Measurements from ENCODE around the gene TTC39B. TPM values are rescaled to one million over a fixed set of nuclear protein-coding genes. Genes with fewer than 3 reads are reported as not detected.

TTC39B gene
- polyA plus RNA-seq, 1 experiment = 11.4 TPM

- TF ChIP-seq CTCF (IDR thresholded peaks at IDR 0.05; ENCODE audit: low read depth, low read length) = no peak
- H3K9me3 ChIP-seq (ENCODE audit: control insufficient read depth, insufficient read depth, low read length) = no peaks in the 10 kb centered on the region; the same call in 1 of the 2 replicates
- CTCF ChIA-PET = interaction anchor here (0.7 to 2.2 kb wide), 4 partner anchors 9 to 83 kb away, joined by 4 to 10 read pairs (median 6); no protein-coding TSS in a partner anchor
- POLR2A ChIA-PET = no interaction called here
- H3K27ac ChIP-seq (ENCODE audit: low read depth, low read length) = no peak overlapping the region
- H3K27me3 ChIP-seq (ENCODE audit: control insufficient read depth, insufficient read depth, low read length) = no peaks in the 10 kb centered on the region
- DNase-seq (ENCODE audit: low read depth, low spot score) = no peak
- H3K4me3 ChIP-seq (ENCODE audit: low read depth, low read length) = no peak overlapping the region
Observed at GRCh38 chr9:15287309-15287708, 19.7 kb downstream of the TTC39B start.

GRCh38 chr9:15286161-15286821, 20.7 kb downstream of the TTC39B start:
- H3K27me3 ChIP-seq (ENCODE audit: control insufficient read depth, insufficient read depth, low read length) = no peaks in the 10 kb centered on the region
- no peak overlapping the region for H3K4me3 ChIP-seq (ENCODE audit: low read depth, low read length)
- ChIA-PET CTCF (interaction anchor here (2.2 kb wide), 1 partner anchor 8 kb away, joined by 10 read pairs; no protein-coding TSS in a partner anchor), POLR2A (no interaction called here)
- DNase-seq (ENCODE audit: low read depth, low spot score) = no peak
- H3K9me3 ChIP-seq (ENCODE audit: control insufficient read depth, insufficient read depth, low read length) = no peaks in the 10 kb centered on the region; the same call in 1 of the 2 replicates
- H3K27ac ChIP-seq (ENCODE audit: low read depth, low read length) = no peak overlapping the region
- no peak for TF ChIP-seq CTCF (IDR thresholded peaks at IDR 0.05; ENCODE audit: low read depth, low read length)

DNA sequence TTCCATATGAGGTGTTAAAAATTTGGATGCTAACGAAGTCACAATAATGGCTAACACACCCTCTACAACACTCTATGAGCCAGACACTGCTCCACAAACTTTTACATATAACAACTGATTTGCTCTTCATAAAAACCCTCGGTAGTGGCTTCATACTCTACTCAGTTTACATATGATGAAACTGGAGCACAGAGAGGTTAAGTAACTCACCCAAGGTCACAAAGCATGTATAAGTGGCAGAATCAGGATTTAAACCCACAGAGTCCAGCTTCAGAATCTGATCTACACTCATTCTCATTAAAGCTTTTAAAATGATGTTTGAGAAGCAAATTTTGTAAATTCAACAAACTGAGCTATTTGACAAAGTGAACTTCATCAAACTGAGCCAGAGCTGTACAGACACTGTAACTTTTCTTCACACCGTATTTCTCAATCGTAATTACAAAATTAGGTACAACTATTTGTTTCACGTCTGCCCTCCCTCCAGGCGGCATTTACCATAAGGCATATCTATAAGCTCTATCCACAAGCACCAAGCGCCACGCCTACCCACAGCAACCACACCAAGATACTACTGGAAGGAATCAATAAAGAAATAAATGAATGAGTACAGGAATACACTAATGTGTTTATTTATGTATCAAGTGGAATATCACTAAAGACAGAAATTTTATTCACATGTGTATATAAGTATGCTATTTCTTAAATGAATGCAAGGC, 24.3 kb downstream of the TTC39B start:
- TF ChIP-seq CTCF (IDR thresholded peaks at IDR 0.05; ENCODE audit: low read depth, low read length) = no peak
- DNase-seq (ENCODE audit: low read depth, low spot score) = no peak
- ChIA-PET POLR2A (no interaction called here), CTCF (interaction anchor here (0.6 kb wide), 1 partner anchor 138 kb away, joined by 3 read pairs; no protein-coding TSS in a partner anchor)
- H3K27ac ChIP-seq (ENCODE audit: low read depth, low read length) = no peak overlapping the region
- no peak overlapping the region for H3K4me3 ChIP-seq (ENCODE audit: low read depth, low read length)
- no peaks in the 10 kb centered on the region for H3K27me3 ChIP-seq (ENCODE audit: control insufficient read depth, insufficient read depth, low read length)
- H3K9me3 ChIP-seq (ENCODE audit: control insufficient read depth, insufficient read depth, low read length) = no peaks in the 10 kb centered on the region; the same call in 1 of the 2 replicates

DNA sequence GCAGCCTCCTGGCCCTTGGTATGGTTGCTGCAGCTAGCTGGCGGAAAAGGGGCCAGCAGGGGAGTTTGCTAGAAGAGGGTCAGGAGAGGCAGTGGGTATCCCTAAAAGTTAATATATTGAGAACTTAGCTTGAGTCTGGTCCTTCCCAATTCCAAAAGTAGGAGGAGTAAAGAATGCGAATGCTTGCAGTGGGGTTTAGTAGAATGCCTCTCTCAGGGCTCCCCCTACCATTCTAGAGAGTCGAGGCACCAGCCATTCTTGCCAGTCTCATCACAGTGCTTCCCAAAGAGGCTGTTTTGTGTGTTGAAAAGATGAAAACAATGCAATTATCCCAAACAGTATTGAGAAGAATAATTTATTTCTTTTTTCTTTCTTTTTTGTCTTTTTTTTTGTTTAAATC, 26.4 kb downstream of the TTC39B start:
- Histone ChIP-seq H3K9me3 (ENCODE audit: control insufficient read depth, insufficient read depth, low read length) (no peaks in the 10 kb centered on the region; the same call in 1 of the 2 replicates), H3K27me3 (ENCODE audit: control insufficient read depth, insufficient read depth, low read length) (no peaks in the 10 kb centered on the region), H3K4me3 (ENCODE audit: low read depth, low read length) (no peak overlapping the region), H3K27ac (ENCODE audit: low read depth, low read length) (no peak overlapping the region)
- POLR2A ChIA-PET = no interaction called here
- DNase-seq (ENCODE audit: low read depth, low spot score) = no peak
- CTCF ChIA-PET = interaction anchor here (0.6 kb wide), 1 partner anchor 326 kb away, joined by 3 read pairs; no protein-coding TSS in a partner anchor
- TF ChIP-seq CTCF (IDR thresholded peaks at IDR 0.05; ENCODE audit: low read depth, low read length) = no peak

DNA sequence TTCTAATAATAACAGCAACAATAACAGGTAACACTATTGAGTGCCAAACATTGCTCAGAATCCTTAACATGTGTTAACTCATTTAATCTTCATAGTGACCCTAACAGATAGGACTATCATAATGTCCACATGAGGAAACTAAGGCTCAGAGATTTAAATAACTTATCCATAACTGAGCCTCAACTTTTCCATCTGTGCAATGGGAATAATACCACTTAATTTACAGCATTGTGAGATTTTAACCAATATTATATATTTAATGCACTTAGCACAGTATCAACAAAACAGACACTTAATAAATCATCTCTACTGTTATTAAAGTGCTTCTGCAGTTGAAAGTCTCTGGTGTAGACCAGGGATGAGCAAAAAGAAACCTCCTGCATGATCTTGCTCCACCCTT, 28.2 kb downstream of the TTC39B start:
- CTCF ChIA-PET = no interaction called here
- Histone ChIP-seq H3K27ac (ENCODE audit: low read depth, low read length) (no peak overlapping the region), H3K4me3 (ENCODE audit: low read depth, low read length) (no peak overlapping the region), H3K27me3 (ENCODE audit: control insufficient read depth, insufficient read depth, low read length) (no peaks in the 10 kb centered on the region), H3K9me3 (ENCODE audit: control insufficient read depth, insufficient read depth, low read length) (no peaks in the 10 kb centered on the region)
- POLR2A ChIA-PET = no interaction called here
- no peak for DNase-seq (ENCODE audit: low read depth, low spot score)
- no peak for TF ChIP-seq CTCF (IDR thresholded peaks at IDR 0.05; ENCODE audit: low read depth, low read length)
